Osteocyte (in vitro differentiated cells): Measurements from ENCODE around the gene NR2C2. TPM values are rescaled to one million over a fixed set of nuclear protein-coding genes. Genes with fewer than 3 reads are reported as not detected.

Experiments
- DNase-seq: peaks from one replicate; pipeline ENCODE4 v3.0.0; 2021; ENCODE audit warnings: mixed read lengths; ENCODE audit not compliant: unreplicated experiment; ENCODE audit errors: extremely low spot score
- H3K27ac Mint-ChIP-seq: one replicate; pipeline ENCODE4 v1.8.0; 2021; ENCODE audit warnings: mild to moderate bottlenecking, mixed read lengths; ENCODE audit not compliant: unreplicated experiment
- H3K27me3 Mint-ChIP-seq: one replicate; pipeline ENCODE4 v1.8.0; 2021; ENCODE audit warnings: mixed read lengths; ENCODE audit not compliant: unreplicated experiment
- H3K36me3 Mint-ChIP-seq: one replicate; pipeline ENCODE4 v1.8.0; 2021; ENCODE audit warnings: mixed read lengths; ENCODE audit not compliant: unreplicated experiment
- H3K4me1 Mint-ChIP-seq: one replicate; pipeline ENCODE4 v1.8.0; 2021; ENCODE audit warnings: mixed read lengths; ENCODE audit not compliant: unreplicated experiment
- H3K4me3 Mint-ChIP-seq: one replicate; pipeline ENCODE4 v1.8.0; 2021; ENCODE audit warnings: mild to moderate bottlenecking, moderate library complexity, mixed read lengths; ENCODE audit not compliant: unreplicated experiment
- H3K9me3 Mint-ChIP-seq: one replicate; pipeline ENCODE4 v1.8.0; 2021; ENCODE audit warnings: mixed read lengths; ENCODE audit not compliant: unreplicated experiment
- total RNA-seq: library from RNA; stranded (reverse); gene quantifications from 2 replicates; pipeline ENCODE4 v1.2.1, GENCODE V29; 2021
- TF ChIP-seq, protein P1 (sequence below): fragments of 200-600 bp; sonication (generic); IDR thresholded peaks from 2 replicates; pipeline ENCODE4 v1.5.0; 2021; ENCODE audit warnings: antibody characterized with exemption, mild to moderate bottlenecking, moderate library complexity

The NR2C2 gene
- total RNA-seq, 1 donor from 2014 or later = 48.3 TPM

GRCh38 chr3:14922863-14923262 is 24.5 kb upstream of the NR2C2 start:
- Mint-ChIP-seq H3K27ac (no peak overlapping the region), H3K27me3 (peaks cover 10% of the 10 kb centered on the region), H3K36me3 (no peaks in the 10 kb centered on the region), H3K9me3 (no peaks in the 10 kb centered on the region), H3K4me3 (no peak overlapping the region), H3K4me1 (no peaks in the 10 kb centered on the region)
- TF ChIP-seq, protein P1, sequence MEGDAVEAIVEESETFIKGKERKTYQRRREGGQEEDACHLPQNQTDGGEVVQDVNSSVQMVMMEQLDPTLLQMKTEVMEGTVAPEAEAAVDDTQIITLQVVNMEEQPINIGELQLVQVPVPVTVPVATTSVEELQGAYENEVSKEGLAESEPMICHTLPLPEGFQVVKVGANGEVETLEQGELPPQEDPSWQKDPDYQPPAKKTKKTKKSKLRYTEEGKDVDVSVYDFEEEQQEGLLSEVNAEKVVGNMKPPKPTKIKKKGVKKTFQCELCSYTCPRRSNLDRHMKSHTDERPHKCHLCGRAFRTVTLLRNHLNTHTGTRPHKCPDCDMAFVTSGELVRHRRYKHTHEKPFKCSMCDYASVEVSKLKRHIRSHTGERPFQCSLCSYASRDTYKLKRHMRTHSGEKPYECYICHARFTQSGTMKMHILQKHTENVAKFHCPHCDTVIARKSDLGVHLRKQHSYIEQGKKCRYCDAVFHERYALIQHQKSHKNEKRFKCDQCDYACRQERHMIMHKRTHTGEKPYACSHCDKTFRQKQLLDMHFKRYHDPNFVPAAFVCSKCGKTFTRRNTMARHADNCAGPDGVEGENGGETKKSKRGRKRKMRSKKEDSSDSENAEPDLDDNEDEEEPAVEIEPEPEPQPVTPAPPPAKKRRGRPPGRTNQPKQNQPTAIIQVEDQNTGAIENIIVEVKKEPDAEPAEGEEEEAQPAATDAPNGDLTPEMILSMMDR = no peak
- no peak for DNase-seq

DNA sequence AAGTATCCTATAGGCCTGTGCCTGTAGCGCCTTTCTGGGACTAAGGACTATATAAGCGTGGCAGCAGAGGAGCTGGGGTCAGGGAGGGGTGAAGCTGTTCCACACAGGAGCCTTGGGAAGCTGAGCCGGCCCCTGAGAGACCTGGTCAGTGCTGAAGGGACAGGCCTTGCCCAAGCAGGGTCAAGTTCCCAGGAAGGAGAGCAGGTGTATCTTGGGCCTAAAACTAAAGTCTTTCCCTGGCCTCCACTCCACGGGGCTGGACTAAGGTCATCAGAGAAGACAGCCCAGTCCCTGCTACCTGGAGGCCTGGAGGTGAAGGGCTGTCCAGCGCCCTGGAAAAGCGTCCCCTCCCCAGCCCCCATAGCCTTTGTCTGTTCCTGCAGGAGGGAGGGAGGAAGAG is 23.9 kb upstream of the NR2C2 start:
- no peaks in the 10 kb centered on the region for H3K4me1 Mint-ChIP-seq
- no peaks in the 10 kb centered on the region for H3K36me3 Mint-ChIP-seq
- no peak overlapping the region for H3K4me3 Mint-ChIP-seq
- no peaks in the 10 kb centered on the region for H3K9me3 Mint-ChIP-seq
- no peak for DNase-seq
- TF ChIP-seq, protein P1 = no peak
- H3K27me3 Mint-ChIP-seq = peaks cover 6% of the 10 kb centered on the region
- no peak overlapping the region for H3K27ac Mint-ChIP-seq

GRCh38 chr3:14925729-14926591 is 21.4 kb upstream of the NR2C2 start:
- H3K27me3 Mint-ChIP-seq = peaks cover 6% of the 10 kb centered on the region
- no peak overlapping the region for H3K4me3 Mint-ChIP-seq
- DNase-seq = no peak
- no peaks in the 10 kb centered on the region for H3K4me1 Mint-ChIP-seq
- H3K9me3 Mint-ChIP-seq = no peaks in the 10 kb centered on the region
- TF ChIP-seq, protein P1 = peak; percentile 85
- H3K36me3 Mint-ChIP-seq = no peaks in the 10 kb centered on the region
- no peak overlapping the region for H3K27ac Mint-ChIP-seq

DNA sequence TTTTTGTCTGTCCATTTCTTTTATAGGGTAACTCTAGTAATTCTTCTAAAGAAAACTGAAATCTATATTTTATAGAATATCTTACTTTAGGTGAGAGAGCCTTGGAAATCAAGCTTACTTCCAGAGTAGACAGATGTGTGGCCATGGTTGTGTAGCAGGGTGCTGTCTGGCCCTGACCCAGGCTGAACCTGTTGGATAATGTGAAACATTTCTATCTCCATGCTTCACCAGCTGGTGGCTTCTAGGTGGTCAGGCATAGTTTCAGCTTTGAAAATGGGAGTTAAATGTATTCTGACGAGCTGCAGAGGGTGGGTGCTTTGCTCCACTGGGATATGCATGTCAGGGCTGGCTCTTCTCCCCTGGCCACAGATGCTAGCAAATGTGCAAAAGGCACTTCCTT is 20.8 kb upstream of the NR2C2 start:
- DNase-seq = no peak
- Mint-ChIP-seq H3K36me3 (no peaks in the 10 kb centered on the region), H3K27ac (no peak overlapping the region), H3K4me3 (no peak overlapping the region), H3K27me3 (peaks cover 6% of the 10 kb centered on the region), H3K4me1 (no peaks in the 10 kb centered on the region), H3K9me3 (no peaks in the 10 kb centered on the region)
- TF ChIP-seq, protein P1 = no peak

DNA sequence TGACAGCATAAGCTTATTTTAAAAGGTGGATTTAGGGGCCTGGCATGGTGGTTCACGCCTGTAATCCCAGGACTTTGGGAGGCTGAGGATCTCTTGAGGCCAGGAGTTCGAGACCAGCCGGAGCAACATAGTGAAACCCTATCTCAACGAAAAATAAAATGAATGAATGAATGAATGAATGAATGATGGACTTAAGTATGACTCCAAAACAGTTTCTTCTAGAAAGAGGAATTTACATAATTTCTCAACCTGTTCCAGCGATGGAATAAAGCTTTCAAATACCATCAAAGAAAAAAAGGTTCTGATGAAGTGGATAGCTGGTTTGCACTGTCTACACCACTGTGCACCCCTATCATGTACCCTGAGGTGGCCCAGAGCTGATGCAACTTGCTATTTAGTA is 20.1 kb upstream of the NR2C2 start:
- H3K9me3 Mint-ChIP-seq = no peaks in the 10 kb centered on the region
- peaks cover 6% of the 10 kb centered on the region for H3K27me3 Mint-ChIP-seq
- DNase-seq = no peak
- no peaks in the 10 kb centered on the region for H3K4me1 Mint-ChIP-seq
- H3K36me3 Mint-ChIP-seq = no peaks in the 10 kb centered on the region
- no peak overlapping the region for H3K4me3 Mint-ChIP-seq
- TF ChIP-seq, protein P1 = no peak
- no peak overlapping the region for H3K27ac Mint-ChIP-seq
